Smooth muscle cell (in vitro differentiated cells): ENCODE results near the gene RGS18. TPM values are rescaled to one million over a fixed set of nuclear protein-coding genes. Genes with fewer than 3 reads are reported as not detected.
"Not testable (repeated sequence)": the region's sequence is repeated elsewhere in the genome, so short reads cannot be mapped to it uniquely, and the experiment has no call there.

Source experiments
- DNase-seq: peaks from one replicate; lab custom pipeline; 2025; ENCODE audit not compliant: unreplicated experiment; lab: John Stamatoyannopoulos, UW
- H2AFZ ChIP-seq: fragments of 200-600 bp; sonication (generic); 2 replicates; pipeline ENCODE4 v1.6.0; 2016; ENCODE audit warnings: antibody characterized with exemption, low read depth, mild to moderate bottlenecking
- H3F3A ChIP-seq: fragments of 200-600 bp; sonication (generic); 2 replicates; pipeline ENCODE4 v1.6.0; 2017; ENCODE audit warnings: antibody characterized with exemption, low read depth
- H3K27ac ChIP-seq: fragments of 200-600 bp; sonication (generic); 2 replicates; pipeline ENCODE4 v1.5.1; 2016; ENCODE audit warnings: low read depth, mild to moderate bottlenecking
- H3K27me3 ChIP-seq: fragments of 200-600 bp; sonication (generic); 2 replicates; pipeline ENCODE4 v1.6.1; 2016; ENCODE audit warnings: low read depth, mild to moderate bottlenecking
- H3K36me3 ChIP-seq: fragments of 200-600 bp; sonication (generic); 2 replicates; pipeline ENCODE4 v1.5.1; 2016; ENCODE audit warnings: low read depth
- H3K4me1 ChIP-seq: fragments of 200-600 bp; sonication (generic); 2 replicates; pipeline ENCODE4 v1.5.1; 2016; ENCODE audit warnings: low read depth
- H3K4me2 ChIP-seq: fragments of 200-600 bp; sonication (generic); 2 replicates; pipeline ENCODE4 v1.6.0; 2016; ENCODE audit warnings: mild to moderate bottlenecking
- H3K4me3 ChIP-seq: fragments of 200-600 bp; sonication (generic); 2 replicates; pipeline ENCODE4 v1.5.1; 2016; ENCODE audit warnings: mild to moderate bottlenecking
- H3K79me2 ChIP-seq: fragments of 200-600 bp; sonication (generic); 2 replicates; pipeline ENCODE4 v1.6.0; 2016; ENCODE audit warnings: low read depth, mild to moderate bottlenecking
- H3K9ac ChIP-seq: fragments of 200-600 bp; sonication (generic); 2 replicates; pipeline ENCODE4 v1.6.0; 2016; ENCODE audit warnings: low read depth
- H3K9me3 ChIP-seq: fragments of 200-600 bp; sonication (generic); replicated peaks from 2 replicates; pipeline ENCODE4 v1.5.1; 2016; ENCODE audit warnings: low read depth
- H4K20me1 ChIP-seq: fragments of 200-600 bp; sonication (generic); 2 replicates; pipeline ENCODE4 v1.6.0; 2016; ENCODE audit warnings: low read depth
- CTCF ChIP-seq: fragments of 200-600 bp; sonication (generic); IDR thresholded peaks from 2 replicates; pipeline ENCODE4 v1.5.1; 2017; ENCODE audit warnings: borderline replicate concordance, mild to moderate bottlenecking, antibody characterized with exemption; ENCODE audit not compliant: insufficient read depth, poor library complexity, severe bottlenecking
- WGBS: methylation state at CpG from one replicate; pipeline ENCODE4 v1.1.7; 2016; ENCODE audit warnings: low lambda C conversion rate; 5-methylcytosine and 5-hydroxymethylcytosine counted together
- polyA plus RNA-seq: library from polyadenylated mRNA; unstranded; fragments of >200 nt; fragmentation: Nextera tagmentation; extraction: Ambion mirVana; gene quantifications from 2 replicates; pipeline ENCODE4 v1.2.1, GENCODE V29; 2016
- total RNA-seq: library from RNA; depleted of rRNA; stranded (reverse); fragments of >200 nt; gene quantifications from 2 replicates; pipeline ENCODE4 v1.2.3, GENCODE V29; 2014

Gene RGS18
- total and polyA plus RNA-seq, 2 experiments from 2014 or later: not detected

GRCh38 chr1:192227330-192227729 lies 69.1 kb downstream of the RGS18 start:
- no peak overlapping the region for H2AFZ ChIP-seq
- TF ChIP-seq CTCF: no peak
- WGBS: 87% methylated on average over 5 of the region's 5 CpGs

GRCh38 chr1:192227980-192228379 lies 69.7 kb downstream of the RGS18 start:
- not testable (repeated sequence) for H3K27me3 ChIP-seq, H3K9me3 ChIP-seq, H3K27ac ChIP-seq, DNase-seq, H3K4me3 ChIP-seq, H3K36me3 ChIP-seq, H2AFZ ChIP-seq, H3K4me1 ChIP-seq, H4K20me1 ChIP-seq, H3K9ac ChIP-seq, H3K79me2 ChIP-seq, H3K4me2 ChIP-seq, H3F3A ChIP-seq
- WGBS: 98% methylated on average over 13 of the region's 13 CpGs

More at GRCh38 chr1:192227330-192227729, 69.1 kb downstream of the RGS18 start:
- Histone ChIP-seq H3K4me2 (no peak overlapping the region), H3K79me2 (no peaks in the 10 kb centered on the region), H3K9ac (no peak overlapping the region), H3K4me3 (no peak overlapping the region), H3K4me1 (no peaks in the 10 kb centered on the region), H3K36me3 (no peaks in the 10 kb centered on the region), H3K27ac (no peak overlapping the region), H3F3A (no peaks in the 10 kb centered on the region), H4K20me1 (no peaks in the 10 kb centered on the region), H3K27me3 (no peaks in the 10 kb centered on the region), H3K9me3 (no peaks in the 10 kb centered on the region)
- no peak for DNase-seq

- H3K27me3 ChIP-seq: peaks cover 3% of the 10 kb centered on the region
- no peak overlapping the region for H2AFZ ChIP-seq
- no peak overlapping the region for H3K27ac ChIP-seq
- no peak overlapping the region for H3K4me3 ChIP-seq
- no peak for TF ChIP-seq CTCF
- H3K9me3 ChIP-seq: no peaks in the 10 kb centered on the region
- no peak overlapping the region for H3K4me2 ChIP-seq
- H4K20me1 ChIP-seq: no peaks in the 10 kb centered on the region
- WGBS: 90% methylated on average over 7 of the region's 7 CpGs
- H3K9ac ChIP-seq: no peak overlapping the region
- no peaks in the 10 kb centered on the region for H3K79me2 ChIP-seq
- DNase-seq: no peak
- H3F3A ChIP-seq: no peaks in the 10 kb centered on the region
- H3K4me1 ChIP-seq: no peaks in the 10 kb centered on the region
- no peaks in the 10 kb centered on the region for H3K36me3 ChIP-seq
Observed at GRCh38 chr1:192232817-192233417, 74.7 kb downstream of the RGS18 start.

GRCh38 chr1:192235127-192235526 lies 76.9 kb downstream of the RGS18 start:
- H3K4me1 ChIP-seq: no peaks in the 10 kb centered on the region
- no peaks in the 10 kb centered on the region for H3K9me3 ChIP-seq
- DNase-seq: no peak
- no peak overlapping the region for H3K4me2 ChIP-seq
- H3K27me3 ChIP-seq: peaks cover 3% of the 10 kb centered on the region
- TF ChIP-seq CTCF: no peak
- H3F3A ChIP-seq: no peaks in the 10 kb centered on the region
- no peaks in the 10 kb centered on the region for H3K79me2 ChIP-seq
- no peak overlapping the region for H2AFZ ChIP-seq
- no peak overlapping the region for H3K27ac ChIP-seq
- no peaks in the 10 kb centered on the region for H4K20me1 ChIP-seq
- H3K36me3 ChIP-seq: no peaks in the 10 kb centered on the region
- no peak overlapping the region for H3K9ac ChIP-seq
- no peak overlapping the region for H3K4me3 ChIP-seq

Other genes with a start within 250 kb of the RGS18 start
- gene RGS21, start 158.5 kb downstream of the RGS18 start, total RNA-seq: not detected in 2 replicates
- gene RGS21, start 158.5 kb downstream of the RGS18 start, polyA plus RNA-seq: not detected in 2 replicates